ENCODE results near the gene NELL2. TPM values are rescaled to one million over a fixed set of nuclear protein-coding genes. Genes with fewer than 3 reads are reported as not detected.

Gene NELL2
- total RNA-seq, 4 donors from 2014 or later = 0.23 to 11.4 (median 1.7) TPM

- 68 to 93% methylated on average over 3 of the region's 3 CpGs for WGBS, 2 donors
- intact Hi-C loops (cut with DNase I) = no loop called here
- Histone ChIP-seq H3K4me3 (no peak overlapping the region), H3K9me3 (no peaks in the 10 kb centered on the region), H3K36me3 (no peaks in the 10 kb centered on the region), H3K4me1 (no peaks in the 10 kb centered on the region), H3K27ac (no peak overlapping the region), H3K27me3 (no peaks in the 10 kb centered on the region)
- TF ChIP-seq POLR2A (IDR thresholded peaks at IDR 0.05) (no peak), CTCF (IDR thresholded peaks at IDR 0.05) (no peak)
- no peak for DNase-seq
Measured at GRCh38 chr12:44544018-44544417, 332.1 kb downstream of the NELL2 start.

- no peak overlapping the region for H3K4me3 ChIP-seq
- intact Hi-C loops (cut with DNase I) = no loop called here
- TF ChIP-seq CTCF (IDR thresholded peaks at IDR 0.05) (no peak), POLR2A (IDR thresholded peaks at IDR 0.05) (no peak)
- WGBS, 2 donors = 62 to 64% methylated on average over 1 of the region's 1 CpG
- H3K4me1 ChIP-seq = no peaks in the 10 kb centered on the region
- no peaks in the 10 kb centered on the region for H3K9me3 ChIP-seq
- H3K27ac ChIP-seq = no peak overlapping the region
- no peak for DNase-seq
- no peaks in the 10 kb centered on the region for H3K36me3 ChIP-seq
- no peaks in the 10 kb centered on the region for H3K27me3 ChIP-seq
Measured at GRCh38 chr12:44542716-44543115, 333.4 kb downstream of the NELL2 start.

GRCh38 chr12:44537354-44537753 is 338.8 kb downstream of the NELL2 start:
- DNase-seq = no peak
- no peak overlapping the region for H3K27ac ChIP-seq
- intact Hi-C loops (cut with DNase I) = no loop called here
- no peaks in the 10 kb centered on the region for H3K27me3 ChIP-seq
- no peak overlapping the region for H3K4me3 ChIP-seq
- TF ChIP-seq POLR2A (IDR thresholded peaks at IDR 0.05) (no peak), CTCF (IDR thresholded peaks at IDR 0.05) (no peak)
- H3K9me3 ChIP-seq = no peaks in the 10 kb centered on the region
- no peaks in the 10 kb centered on the region for H3K4me1 ChIP-seq
- H3K36me3 ChIP-seq = no peaks in the 10 kb centered on the region

GRCh38 chr12:44532940-44533339 is 343.2 kb downstream of the NELL2 start:
- intact Hi-C loops (cut with DNase I) = no loop called here
- no peaks in the 10 kb centered on the region for H3K36me3 ChIP-seq
- no peak for DNase-seq
- no peaks in the 10 kb centered on the region for H3K27me3 ChIP-seq
- no peak overlapping the region for H3K4me3 ChIP-seq
- no peaks in the 10 kb centered on the region for H3K4me1 ChIP-seq
- 64 to 91% methylated on average over 1 of the region's 1 CpG for WGBS, 2 donors
- TF ChIP-seq CTCF (IDR thresholded peaks at IDR 0.05) (no peak), POLR2A (IDR thresholded peaks at IDR 0.05) (no peak)
- no peak overlapping the region for H3K27ac ChIP-seq
- no peaks in the 10 kb centered on the region for H3K9me3 ChIP-seq

GRCh38 chr12:44531320-44531971 is 344.7 kb downstream of the NELL2 start:
- DNase-seq = no peak
- Histone ChIP-seq H3K4me1 (no peaks in the 10 kb centered on the region), H3K9me3 (no peaks in the 10 kb centered on the region), H3K27me3 (no peaks in the 10 kb centered on the region), H3K27ac (no peak overlapping the region), H3K4me3 (no peak overlapping the region), H3K36me3 (no peaks in the 10 kb centered on the region)
- whole genome bisulfite sequencing, 2 donors = 38 to 62% methylated on average over 2 of the region's 2 CpGs
- TF ChIP-seq CTCF (IDR thresholded peaks at IDR 0.05) = no peak
- TF ChIP-seq POLR2A (IDR thresholded peaks at IDR 0.05) = no peak
- intact Hi-C loops (cut with DNase I) = no loop called here

Data from esophagus squamous epithelium (tissue), 5 donors.